Stimulated activated CD4-positive, alpha-beta T cell treated with anti-CD3 and anti-CD28 coated beads, Interleukin-15, amount 100 ng/mL, for 48 hours (primary cell): ENCODE data around the gene POLR3E.
A peak's percentile ranks its signal among the peaks of the same experiment; 100 is the strongest.

Experiments used
- DNase-seq, 2 donors: peaks; one replicate each; pipeline ENCODE4 v3.0.0-alpha.2; 2020; ENCODE audit warnings: low read depth in 2 of 2

POLR3E gene

DNA sequence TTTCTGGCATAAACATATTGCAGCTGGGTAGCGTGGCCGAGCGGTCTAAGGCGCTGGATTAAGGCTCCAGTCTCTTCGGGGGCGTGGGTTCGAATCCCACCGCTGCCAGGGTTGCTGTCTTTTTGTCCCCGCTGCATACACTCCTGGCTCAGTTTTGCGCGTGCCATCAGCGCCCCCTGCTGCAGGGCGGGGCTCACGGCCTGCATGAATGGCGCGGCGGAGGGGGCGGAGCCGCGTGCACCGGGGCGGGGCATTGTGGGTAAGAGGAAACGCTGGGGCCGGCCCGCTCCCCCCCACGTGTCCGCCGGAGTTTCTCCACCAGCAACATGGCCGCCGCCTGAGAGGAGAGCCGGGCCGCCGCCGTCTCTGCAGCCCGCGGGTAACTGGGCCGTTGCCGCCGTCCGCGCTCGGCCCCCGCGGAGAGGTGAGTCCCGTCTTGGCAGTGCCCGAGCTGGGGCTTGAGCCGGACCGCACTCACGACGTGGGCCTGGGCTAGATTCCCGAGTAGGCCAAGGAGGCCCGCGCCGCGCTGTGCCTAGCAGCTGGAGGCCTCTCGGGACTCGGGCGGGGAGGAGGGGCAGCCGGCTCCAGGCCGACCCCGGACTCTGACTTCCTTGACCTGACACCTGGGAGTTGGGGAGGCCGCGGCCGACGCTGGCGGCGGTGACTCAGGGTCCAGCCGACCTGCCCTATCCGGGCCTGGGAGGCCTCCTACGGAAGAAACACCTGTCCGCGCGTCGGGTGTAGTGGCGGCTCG is at the start of gene POLR3E:
Gene POLR3E, plus strand, starts transcription at position 296 of the 757 bp plus-strand sequence. CDS start 5,560 bp downstream, outside the sequence.
- DNase-seq: peak; percentile 99

GRCh38 chr16:22250522-22250921 is 46.7 kb upstream of the POLR3E start:
- DNase-seq: no peak

DNA sequence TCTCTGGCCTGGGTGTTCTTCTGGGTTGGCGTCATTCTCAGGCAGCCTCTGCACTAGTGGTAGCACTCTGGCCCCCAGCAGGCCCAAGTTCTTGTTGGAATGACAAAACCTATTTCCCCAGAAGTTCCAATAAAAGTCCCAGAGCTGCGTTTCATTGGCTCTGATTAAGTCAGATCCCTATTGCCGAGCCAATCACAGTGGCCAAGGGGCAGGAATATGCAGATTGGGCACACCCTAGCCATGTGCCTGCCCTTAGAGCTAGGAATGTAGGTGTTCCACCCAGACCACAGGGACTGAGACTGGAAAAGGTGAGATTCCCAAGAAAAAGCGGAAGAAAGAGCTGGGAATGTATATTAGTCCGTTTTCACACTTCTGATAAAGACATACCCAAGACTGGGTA is 44.9 kb upstream of the POLR3E start:
- DNase-seq: no peak

- no peak for DNase-seq
Measured at GRCh38 chr16:22253272-22253671, 43.9 kb upstream of the POLR3E start.

DNA sequence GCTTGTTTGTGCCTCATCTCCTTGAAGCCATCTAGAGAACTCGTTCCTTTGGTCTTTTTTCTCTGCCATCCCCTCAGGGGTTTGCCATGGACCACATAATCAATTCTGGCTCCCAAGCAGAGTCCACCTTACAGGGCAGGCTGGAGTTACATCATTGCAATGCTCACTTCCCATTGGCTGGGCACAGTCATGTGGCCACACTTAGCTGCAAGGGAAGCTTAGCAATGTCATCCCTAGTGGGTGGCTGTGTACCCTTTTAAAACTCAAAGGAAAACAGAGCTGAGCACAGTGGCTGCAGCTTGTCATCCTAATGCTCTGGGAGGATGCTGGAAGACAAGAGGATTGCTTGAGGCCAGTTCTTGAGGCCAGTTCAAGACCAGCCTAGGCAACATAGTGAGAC is 41.9 kb upstream of the POLR3E start:
- DNase-seq: no peak

DNA sequence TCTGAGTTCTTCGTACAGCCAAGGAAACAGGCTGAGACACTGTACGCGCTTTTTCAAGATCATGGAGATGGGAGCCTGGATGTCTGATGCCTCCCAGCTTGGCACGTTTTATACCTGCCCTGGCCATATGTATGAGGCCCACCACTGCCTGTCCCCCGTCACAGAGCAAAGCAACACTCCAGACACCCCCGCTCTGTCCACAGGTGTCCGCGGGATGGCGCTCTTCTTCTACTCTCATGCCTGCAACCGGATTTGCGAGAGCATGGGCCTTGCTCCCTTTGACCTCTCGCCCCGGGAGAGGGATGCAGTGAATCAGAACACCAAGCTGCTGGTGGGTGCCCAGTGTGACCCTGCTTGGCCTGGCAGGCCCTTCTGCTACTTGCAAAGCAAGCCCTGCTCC is 39.8 kb upstream of the POLR3E start:
- DNase-seq: no peak

GRCh38 chr16:22260490-22260889 is 36.7 kb upstream of the POLR3E start:
- no peak for DNase-seq

DNA sequence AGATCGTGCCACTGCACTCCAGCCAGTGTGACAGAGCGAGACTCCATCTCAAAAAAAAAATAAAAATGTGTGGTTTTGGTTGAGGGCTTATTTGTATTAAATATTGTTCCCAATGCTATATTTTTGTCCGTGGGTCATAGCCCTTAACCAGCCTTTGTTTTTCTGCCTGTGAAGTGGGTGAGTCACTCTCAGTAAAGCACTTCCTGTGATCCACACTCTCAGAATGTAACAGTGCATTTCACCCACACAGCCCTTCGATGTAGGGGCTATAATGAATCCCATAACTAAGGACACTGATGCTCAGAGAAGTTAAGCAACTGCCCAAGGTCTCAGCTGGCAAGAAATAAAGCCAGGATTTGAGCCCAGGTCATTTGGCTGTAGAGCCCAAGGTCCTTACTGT is 34.7 kb upstream of the POLR3E start:
- DNase-seq: no peak

GRCh38 chr16:22264786-22265185 is 32.4 kb upstream of the POLR3E start:
- DNase-seq: no peak

DNA sequence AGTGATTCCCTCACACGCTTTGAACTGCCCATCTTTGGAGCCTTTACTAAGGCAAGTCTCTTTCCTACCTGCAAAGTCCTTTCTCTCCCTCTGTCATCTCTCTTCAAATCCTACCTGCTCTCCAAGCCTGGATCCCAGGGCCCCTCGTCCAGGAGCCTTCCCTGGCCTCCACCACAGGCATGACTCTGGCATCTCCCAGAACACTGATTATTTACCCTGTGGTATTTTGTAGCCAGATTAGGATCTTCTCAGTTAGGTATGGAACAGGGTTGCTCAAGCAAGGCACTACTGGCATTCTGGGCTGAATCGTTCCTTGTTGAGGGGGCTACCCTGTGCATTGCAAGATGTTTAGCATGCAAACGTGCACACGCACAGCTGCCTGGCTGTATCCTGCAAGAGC is 31.9 kb upstream of the POLR3E start:
- DNase-seq: no peak

DNA sequence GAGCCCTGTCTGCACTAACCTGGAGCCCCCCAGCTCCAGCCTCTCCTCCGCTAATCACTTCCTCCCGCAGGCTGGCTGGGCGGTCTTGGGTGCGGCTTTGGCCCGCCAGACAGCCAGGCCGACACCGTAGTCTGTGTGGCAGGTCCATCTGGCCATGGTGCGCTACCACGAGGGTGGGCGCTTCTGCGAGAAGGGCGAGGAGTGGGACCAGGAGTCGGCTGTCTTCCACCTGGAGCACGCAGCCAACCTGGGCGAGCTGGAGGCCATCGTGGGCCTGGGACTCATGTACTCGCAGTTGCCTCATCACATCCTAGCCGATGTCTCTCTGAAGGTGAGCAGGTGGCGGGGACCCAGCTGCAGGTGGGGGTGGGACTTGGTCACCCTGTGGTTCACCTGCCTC is 30.7 kb upstream of the POLR3E start:
- no peak for DNase-seq

DNA sequence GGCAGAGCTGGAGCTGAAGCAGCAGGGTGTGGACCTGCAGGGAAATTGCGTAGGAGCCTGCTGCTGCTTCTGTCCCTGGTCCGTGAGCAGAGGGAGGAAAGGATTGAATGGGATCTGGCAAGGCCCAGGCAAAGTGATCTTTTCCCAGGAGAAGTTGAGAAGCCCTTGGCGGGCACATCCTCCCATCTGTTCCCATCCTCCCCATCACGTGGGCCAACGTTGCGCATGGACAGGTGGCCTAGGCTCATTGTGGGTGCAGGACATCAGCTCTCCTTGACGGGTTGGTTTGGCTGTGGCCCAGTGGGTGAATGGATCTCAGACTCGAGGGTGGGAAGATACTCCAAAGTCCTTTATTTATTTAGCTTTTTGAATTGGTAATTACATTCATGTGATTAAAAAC is 29.4 kb upstream of the POLR3E start:
- DNase-seq: no peak

GRCh38 chr16:22270525-22270924 is 26.7 kb upstream of the POLR3E start:
- no peak for DNase-seq

GRCh38 chr16:22272870-22273650 is 24.1 kb upstream of the POLR3E start:
- no peak for DNase-seq

DNA sequence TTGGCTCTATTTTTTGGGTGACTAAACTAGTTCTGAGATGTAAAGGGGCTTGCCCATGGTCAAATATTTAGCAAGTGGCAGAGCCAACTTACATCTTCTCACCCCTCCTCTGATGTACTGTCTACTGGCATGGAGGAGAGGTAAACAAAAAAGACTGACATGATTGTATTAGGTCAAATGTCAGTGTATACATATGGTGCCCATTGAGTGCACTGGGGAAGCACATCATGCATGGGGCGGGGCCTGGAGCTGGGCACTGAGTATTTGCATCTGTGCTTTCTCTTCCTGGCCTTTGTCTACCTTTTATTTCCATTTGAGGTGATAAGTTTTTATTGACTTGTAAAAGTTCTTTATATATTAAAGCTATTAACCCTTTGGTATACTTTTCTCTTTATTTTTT is 22.3 kb upstream of the POLR3E start:
- no peak for DNase-seq

- DNase-seq: no peak
Measured at GRCh38 chr16:22278441-22279230, 18.6 kb upstream of the POLR3E start.

- no peak for DNase-seq
Measured at GRCh38 chr16:22282254-22282892, 14.8 kb upstream of the POLR3E start.

DNA sequence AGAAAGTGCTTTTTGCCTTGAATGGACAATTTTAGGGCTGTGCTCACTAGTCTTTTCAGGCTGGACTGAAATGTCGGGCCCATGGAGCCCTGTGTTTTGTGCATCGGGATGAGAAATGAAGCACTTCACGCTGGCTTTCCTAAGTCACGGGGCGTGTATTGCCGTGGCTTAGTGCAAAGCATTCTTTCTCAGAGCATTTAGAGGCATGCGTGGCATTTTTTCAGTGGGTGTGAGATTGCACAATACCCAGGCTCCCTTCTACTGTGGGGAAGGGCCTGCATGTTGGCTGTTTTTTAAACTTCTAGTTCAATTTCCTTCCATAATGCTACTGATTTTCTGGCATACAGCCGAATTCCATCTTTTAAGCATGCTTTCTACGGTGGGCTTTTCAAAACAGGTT is 12.6 kb upstream of the POLR3E start:
- DNase-seq: no peak

DNA sequence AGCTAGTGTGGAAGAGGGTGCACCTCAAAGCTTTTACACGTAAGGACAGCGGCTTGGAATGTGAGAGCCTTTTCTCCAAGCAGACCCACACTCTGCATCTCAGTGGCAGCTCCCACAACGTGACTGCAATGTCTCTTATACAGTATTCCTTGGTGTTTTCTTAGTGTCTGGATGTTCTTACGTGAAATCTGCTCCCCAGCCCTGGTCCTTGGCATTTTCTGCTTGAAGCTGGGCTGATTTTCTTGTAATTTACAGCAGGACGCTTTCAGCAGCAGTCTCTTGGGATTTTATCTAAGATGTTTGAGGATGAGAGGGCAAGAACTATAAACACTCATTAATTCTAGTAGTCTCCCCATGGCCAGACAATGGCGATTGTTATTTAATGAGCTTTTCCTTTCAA is 12.1 kb upstream of the POLR3E start:
- no peak for DNase-seq

DNA sequence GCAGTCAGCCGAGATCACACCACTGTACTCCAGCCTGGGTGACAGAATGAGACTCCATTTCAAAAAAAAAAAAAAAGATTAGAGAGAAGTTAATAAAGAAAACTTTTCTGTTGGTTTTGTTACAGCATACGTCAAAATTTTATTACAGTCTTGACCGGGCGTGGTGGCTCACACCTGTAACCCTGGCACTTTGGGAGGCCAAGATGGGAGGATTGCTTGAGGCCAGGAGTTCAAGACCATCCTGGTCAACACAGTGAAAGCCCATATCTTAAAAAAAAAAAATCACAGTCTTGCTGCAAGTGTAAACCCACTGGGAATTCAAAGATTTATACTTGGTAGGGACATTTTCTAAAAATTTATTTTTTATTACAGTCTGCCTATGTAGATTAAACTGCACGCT is 6.2 kb upstream of the POLR3E start:
- DNase-seq: no peak

- no peak for DNase-seq
Measured at GRCh38 chr16:22291860-22292318, 5.3 kb upstream of the POLR3E start.

DNA sequence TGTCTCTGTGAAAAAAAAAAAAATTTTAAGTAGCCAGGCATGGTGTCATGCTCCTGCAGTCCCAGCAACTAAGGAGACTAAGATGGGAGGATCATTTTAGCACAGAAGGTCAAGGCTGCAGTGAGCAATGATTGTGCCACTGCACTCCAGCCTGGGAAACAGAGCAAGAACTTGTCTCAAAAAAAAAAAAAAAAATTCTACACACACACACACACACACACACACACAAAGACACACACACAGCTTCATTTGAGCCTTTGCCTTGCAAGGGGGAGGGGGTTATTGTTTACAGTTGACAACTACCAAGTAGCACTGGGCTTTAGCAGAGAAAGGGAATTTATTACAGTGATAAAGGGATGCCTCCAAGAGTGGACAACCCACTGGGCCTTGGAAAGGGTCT is 4.9 kb upstream of the POLR3E start:
- DNase-seq: no peak
